ENCODE data around the gene C1QTNF1.
"Not testable (repeated sequence)": the region's sequence is repeated elsewhere in the genome, so short reads cannot be mapped to it uniquely, and the experiment has no call there.

C1QTNF1 gene

DNA sequence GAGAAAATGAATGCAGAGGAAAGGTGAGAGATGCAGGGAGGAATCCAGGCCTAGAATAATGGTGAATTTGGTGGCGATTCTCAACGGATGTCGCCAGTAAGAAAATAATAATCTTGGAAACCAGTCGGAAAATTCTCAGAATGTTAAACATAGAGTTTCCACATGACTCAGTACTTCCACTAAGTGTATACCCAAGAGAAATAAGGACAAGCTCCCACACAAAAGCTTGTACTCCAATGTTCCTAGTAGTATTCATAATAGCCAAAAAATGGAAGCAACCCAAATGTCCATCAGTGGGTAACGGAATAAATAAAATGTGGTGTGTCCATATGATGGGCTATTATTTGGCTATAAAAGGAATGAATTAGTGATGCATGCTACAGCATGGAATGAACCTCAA is 31.2 kb downstream of the C1QTNF1 start:
- DNase-seq (ENCODE audit: low read depth) = no peak

DNA sequence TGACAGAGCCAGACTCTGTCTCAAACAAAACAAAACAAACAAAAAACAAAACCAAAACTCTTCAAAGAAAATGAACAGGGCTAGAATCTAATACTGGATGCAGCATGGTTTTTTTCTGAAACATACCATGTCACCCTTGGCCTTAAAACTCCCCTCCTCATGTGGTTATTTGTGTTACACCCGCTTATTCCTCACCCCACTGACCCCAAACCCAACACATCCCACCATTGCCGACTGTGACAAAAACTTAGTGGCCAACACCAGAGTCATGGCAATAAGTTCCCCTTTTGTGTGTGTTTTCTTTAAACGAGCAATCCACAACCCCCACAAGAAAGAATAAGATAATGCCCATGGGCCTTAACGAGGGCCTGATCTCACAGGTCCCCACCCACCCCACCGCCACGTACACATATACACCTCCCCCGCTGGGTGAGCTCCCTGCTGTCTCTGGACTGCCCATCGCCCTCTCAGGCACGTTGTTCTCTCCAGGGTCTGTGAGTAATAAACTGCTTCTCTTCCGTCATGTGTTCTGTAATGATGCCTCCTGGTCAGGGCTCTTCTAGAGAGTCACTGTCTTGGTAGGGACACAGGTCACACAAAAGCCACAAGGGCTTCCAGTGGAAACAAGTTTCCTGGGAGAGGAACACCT is 33.9 kb downstream of the C1QTNF1 start:
- no peak for DNase-seq (ENCODE audit: low read depth)

DNA sequence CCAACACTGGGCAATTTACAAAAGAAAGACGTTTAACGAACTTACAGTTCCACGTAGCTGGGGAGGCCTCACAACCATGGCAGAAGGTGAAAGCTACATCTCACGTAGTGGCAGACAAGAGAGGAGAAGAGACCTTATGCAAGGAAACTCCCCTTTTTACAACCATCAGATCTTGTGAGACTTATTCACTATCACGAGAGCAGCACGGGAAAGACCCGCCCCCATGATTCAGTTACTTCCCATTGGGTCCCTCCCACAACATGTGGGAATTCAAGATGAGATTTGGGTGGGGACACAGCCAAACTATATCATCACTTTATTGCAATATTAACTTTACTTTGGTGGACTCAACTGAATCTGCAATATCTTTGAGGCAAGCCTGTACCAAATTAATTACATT is 38.7 kb downstream of the C1QTNF1 start:
- no peak for DNase-seq (ENCODE audit: low read depth)

DNA sequence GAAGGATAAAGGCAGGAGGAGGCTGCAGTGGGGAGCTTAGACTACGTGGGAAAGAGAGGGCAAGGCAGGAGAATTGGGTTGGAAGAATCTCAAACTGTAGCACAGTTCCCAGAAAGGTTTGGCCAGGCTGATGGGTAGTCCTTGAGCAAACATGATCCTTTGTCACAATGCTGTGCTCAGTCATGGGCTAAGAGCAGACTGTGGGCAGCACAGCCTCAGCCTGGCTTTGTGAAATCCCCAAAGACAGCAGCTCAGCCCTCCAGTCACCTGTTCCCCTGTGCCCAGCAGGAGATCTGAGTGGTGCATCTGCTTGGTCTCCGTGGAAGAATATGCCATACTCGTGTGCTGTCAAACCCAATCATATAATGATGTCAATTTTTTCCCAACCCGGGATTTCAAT is 40.1 kb downstream of the C1QTNF1 start:
- no peak for DNase-seq (ENCODE audit: low read depth)

DNA sequence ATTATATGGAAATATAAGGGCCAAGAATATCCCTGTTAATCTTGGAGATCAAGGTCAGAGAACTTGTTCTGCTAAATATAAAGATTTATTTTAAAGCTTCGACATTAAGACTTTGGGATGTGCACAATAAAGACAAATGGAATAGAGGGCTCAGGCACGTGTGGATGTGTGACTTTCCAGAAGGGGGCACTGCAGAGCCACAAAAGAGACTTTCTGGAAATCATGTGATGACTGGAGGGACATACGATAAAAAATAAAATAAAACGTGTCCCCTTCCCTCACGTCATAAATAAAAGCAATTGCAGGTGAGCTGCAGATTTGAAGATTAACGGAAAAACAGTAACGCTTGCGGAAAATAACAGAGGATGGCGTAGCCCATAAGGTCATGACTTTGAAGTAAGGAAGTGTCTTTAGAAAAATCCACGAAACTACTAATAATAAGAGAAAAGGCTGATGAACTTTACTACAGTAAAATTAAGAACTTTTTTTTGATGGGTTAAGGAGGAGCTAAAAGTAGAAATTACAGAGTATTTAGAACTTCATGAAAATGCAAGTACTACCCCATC is 41.2 kb downstream of the C1QTNF1 start:
- DNase-seq (ENCODE audit: low read depth) = peak; percentile 26

DNA sequence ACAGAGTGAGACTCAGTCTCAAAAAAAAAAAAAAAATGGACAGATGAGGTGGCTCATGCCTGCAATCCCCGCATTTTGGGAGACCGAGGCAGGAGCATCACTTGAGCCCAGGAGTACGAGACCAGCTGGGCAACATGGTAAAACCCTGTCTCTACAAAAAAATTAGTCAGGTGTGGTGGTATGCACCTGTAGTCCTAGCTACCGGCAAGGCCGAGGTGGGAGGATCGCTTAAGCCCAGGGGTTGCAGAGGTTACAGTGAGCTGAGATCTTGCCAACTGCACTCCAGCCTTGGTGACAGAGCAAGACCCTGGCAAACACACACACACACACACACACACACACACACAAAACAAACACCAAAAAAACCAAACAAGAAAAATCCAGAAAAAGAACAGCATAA is 43.0 kb downstream of the C1QTNF1 start:
- no peak for DNase-seq (ENCODE audit: low read depth)

DNA sequence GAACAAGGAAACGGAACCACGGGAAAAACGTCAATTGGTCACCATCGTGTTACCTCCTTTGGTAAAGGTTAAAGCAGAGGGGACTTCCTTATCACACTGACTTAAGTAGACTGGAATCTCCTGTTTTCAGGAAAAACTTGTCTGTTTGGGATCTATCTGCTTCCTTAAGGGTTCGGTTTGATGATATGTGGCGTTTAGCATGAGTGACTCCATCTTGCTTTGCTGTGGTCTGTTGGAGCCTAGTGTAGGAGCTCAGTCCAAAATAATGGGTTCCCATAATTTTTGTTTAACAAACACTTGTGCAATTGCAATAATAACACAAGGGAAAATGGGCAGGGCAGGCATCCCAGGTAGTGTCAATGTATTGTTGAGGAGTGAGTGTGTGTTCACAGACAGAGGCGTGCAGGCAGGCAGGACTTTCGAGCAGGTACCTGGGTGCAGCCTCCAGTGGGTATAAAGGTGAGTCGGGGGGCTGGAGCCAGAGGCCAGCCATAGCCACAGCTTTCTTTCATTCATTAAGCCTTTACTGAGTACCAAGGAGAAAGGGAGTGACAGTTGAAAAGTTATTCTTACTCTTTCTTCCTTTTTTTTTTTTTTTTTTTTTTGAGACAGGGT is 46.4 kb downstream of the C1QTNF1 start:
- no peak for DNase-seq (ENCODE audit: low read depth)

DNA sequence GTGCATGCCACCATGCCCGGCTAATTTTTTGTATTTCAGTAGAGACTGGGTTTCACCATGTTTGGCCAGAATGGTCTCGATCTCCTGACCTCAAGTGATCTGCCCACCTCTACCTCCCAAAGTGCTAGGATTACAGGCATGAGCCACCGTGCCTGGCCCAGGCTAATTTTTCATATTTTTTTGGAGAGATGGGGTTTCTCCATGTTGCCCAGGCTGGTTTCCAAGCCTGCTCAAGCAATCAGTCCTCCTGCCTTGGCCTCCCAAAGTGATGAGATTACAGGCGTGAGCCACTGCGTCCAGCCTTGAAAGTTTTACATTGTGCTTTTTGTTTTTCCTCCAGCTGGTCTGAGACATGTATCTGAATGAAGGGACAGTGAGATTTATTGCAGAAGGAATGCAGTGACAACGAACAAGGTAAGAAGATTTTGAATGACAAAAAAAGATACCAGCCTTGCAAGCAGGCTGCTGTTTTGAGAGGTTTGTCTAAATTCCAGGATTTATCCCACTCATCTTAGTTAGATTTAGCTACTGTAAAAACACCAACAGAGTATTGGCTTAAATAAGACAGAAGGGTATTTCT is 47.3 kb downstream of the C1QTNF1 start:
- no peak for DNase-seq (ENCODE audit: low read depth)

DNA sequence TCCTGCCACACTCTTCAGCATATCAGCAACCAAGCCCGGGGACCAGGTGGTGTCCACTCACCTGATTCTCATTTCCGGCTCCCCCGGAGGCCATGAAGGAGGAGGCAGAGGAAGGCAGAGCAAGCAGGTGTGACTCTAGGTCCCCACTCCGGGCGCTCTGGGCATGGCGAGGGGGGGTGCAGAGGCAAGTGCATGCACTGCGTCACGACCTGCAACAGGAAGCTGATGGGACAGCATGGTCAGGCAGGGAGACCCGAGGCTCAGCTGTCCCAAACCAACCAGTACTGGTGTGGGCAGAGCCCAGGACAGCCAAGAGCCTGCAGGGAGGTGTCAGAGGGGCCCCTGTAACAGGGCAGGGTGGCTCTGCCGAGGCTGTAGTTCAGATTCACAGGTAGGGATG is 48.6 kb downstream of the C1QTNF1 start:
- no peak for DNase-seq (ENCODE audit: low read depth)

DNA sequence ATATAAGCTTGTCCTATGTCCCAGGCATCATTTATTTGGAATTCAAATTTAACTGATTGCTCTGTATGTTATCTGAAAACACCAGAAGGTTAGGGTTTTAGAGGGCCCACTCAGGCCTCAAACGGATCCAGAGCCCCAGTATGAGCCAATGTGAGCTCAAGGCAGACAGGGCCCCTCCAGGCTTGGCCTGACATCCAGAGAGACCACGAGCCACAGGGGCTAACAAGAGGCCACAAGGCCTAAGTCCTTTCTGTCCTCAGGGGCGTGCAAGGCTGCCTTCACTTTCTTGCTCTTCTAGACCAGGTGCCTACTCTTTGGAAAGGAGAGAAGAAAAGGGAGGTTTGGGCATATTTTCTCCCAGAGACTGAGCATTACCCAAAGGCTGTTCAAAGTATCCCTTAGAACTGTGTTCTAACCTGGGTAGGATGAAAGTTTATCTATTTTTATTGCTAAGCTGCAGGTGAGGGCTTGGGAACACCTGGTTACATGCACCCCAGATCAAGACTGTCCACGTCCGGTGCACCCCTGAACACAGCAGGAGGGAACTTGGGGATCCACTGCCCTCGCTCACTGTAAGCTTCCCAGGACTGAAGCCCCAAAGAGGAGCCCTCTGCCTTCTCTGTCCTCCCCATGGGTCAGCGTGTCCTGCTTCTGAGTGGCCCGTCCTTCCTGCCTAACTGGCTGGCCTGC is 49.2 kb downstream of the C1QTNF1 start:
- no peak for DNase-seq (ENCODE audit: low read depth)

DNA sequence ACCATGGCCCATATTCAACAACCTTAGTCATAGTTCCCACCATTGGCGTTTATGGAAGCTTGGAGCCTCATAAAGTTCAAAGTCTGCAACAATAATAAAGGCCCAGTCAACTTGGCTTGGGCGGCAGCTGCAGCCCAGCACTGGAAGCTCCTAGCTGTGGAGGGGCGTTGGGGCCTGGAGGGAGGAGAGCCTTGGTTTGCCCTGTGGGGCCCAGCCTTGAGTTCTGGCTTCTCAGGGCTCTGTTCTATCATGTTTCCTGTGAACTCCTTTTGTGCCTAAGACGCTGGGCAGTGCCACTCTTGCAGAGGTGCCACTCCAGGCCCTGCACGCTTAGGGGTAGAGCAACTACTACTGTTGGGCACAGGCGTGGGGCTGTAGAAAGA is 49.7 kb downstream of the C1QTNF1 start:
- no peak for DNase-seq (ENCODE audit: low read depth)

DNA sequence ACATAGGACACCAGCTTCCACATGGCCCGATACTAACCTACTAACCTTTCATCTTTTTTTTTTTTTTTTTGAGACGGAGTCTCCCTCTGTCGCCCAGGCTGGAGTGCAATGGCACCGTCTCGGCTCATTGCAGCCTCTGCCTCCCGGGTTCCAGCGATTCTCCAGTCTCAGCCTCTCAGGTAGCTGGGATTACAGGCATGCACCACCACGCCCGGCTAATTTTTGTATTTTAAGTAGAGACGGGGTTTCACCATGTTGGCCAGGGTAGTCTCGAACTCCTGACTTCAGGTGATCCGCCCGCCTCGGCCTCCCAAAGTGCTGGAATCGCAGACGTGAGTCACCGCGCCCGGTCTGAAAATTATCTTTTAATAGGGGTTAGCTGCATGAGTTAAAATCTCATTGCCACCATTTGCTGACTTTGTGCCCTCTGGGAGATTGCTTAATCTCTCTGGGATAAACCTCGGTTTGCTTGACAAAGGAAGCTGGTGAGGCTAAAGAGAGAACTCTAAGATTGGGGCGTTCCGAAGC is 50.2 kb downstream of the C1QTNF1 start:
- not testable (repeated sequence) for DNase-seq (ENCODE audit: low read depth)

DNA sequence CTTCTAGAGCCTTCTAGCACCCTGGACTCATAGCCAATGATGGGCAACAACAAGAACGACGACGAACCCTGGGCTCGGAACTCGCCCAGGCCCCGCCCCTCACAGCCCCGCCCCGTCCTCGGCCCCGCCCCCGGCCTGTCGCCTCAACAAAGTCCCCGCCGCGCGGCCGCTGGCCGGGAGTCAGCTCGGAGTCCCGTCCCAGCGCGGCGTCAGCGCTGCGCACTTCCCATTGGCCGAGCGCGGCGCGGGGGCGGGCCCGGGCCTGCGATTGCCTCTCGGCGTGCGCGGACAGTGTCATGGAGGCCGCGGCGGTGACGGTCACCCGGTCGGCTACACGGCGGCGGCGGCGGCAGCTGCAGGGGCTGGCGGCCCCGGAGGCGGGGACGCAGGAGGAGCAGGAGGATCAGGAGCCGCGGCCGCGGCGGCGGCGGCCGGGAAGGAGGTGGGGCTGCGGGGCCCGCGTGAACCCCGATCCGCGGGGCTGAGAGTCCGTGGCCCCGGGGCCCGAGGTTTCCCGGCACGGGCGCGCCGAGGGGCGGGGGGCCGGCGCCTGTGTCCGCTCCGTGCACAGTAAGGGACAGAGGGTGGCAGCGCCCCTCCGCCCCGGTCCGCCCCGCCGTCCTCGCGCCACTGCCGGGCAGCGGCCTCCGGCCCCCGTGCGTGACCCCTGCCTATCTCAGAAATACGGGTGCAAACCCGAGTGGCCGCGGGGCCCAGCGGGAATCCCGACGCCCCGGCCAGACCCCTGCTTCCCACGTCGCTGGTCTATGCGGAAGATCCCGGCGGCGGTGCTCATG is 50.9 kb downstream of the C1QTNF1 start, which contains the start of gene ENGASE:
TSS of gene ENGASE (plus strand) at position 176 of the 797 bp plus-strand sequence. CDS start at position 297, 121 bp downstream.
- peak; percentile 73 for DNase-seq (ENCODE audit: low read depth)

DNA sequence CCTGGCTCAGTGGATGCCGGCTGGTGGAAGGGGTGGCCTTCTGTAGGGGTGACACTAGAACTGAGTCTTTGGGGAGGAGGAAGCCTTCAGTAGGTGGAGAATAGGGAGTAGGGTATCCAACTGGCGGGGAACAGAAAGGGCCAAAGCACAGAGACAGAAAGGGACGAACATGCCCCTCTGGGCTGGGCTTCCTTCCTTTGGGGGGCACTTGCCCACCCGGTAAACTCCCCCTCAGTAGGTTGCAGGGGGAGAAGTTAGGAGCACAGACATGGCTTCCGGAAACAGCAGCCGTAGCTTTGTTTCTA is 51.4 kb downstream of the C1QTNF1 start:
- DNase-seq (ENCODE audit: low read depth) = no peak

DNA sequence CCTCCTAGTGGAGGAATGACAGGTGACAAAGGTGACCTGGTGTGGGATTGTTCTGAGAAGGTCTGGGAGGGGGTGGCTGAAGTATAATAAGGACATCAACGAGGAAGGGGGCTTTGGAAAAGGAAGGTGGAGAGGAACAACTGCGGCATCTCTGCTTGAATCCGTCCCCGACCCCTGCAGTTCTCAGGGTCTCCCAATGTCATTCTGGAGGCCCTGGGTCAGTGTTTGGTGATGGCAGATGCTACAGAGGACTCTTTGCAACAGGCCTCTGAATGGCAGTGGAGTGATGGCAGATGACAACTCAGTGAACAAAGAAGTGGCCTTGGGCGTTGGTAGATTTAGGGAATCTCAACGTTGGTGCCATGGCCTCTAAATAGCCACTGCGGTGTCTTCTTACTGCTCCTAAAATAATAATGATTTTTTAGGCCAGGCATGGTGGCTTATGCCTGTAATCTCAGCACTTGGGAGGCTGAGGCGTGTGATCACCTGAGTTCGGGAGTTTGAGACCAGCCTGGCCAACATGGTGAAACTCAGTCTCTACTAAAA is 52.0 kb downstream of the C1QTNF1 start:
- no peak for DNase-seq (ENCODE audit: low read depth)

DNA sequence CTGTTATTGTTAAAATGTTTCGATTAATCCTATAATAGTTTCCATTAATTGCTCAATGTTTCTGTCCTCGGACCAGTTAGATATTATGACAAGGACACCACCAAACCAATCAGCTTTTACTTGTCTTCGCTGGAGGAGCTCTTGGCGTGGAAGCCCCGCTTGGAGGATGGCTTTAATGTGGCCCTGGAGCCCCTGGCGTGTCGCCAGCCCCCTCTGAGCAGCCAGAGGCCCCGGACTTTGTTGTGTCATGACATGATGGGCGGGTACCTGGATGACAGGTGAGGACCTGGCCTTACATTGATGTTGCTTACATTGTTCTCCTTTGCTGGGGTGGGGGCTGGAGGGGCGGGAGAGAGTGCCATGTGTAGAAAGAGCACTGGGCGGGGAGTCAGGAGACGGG is 53.6 kb downstream of the C1QTNF1 start:
- no peak for DNase-seq (ENCODE audit: low read depth)

DNA sequence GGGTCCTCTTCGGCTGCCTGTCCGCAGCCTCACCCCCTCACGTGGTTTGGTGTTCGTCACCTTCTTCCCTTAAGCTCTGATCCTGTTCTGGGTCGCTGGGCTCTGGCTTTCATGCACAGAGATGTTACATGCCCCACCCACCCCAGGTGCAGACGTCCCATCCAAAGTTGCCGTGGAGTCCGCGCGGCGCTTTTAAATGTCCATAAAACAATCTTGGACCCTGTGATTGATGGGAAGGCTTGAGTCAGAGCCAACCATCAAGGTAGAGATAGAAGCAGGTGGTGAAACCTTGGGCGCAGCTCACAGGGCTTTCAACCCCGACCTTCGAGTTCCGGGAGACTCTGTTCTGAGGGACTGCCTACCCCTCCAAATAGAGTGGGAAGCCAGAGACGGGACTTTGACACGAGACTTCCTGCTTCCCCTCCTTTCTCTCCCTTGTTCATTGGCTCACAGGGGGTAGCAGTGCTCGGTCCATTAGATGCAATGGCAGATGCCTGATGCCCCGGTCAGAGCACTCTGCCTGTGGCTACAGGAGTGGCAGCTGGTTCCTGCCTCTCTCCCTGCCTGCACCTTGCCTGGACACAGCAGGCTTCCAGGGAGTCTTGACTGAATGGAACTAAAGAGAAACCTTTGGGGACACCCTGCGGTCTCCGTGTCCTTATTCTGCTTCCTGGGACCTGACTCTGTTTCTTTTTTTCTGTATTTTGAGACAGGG is 54.7 kb downstream of the C1QTNF1 start:
- no peak for DNase-seq (ENCODE audit: low read depth)

DNA sequence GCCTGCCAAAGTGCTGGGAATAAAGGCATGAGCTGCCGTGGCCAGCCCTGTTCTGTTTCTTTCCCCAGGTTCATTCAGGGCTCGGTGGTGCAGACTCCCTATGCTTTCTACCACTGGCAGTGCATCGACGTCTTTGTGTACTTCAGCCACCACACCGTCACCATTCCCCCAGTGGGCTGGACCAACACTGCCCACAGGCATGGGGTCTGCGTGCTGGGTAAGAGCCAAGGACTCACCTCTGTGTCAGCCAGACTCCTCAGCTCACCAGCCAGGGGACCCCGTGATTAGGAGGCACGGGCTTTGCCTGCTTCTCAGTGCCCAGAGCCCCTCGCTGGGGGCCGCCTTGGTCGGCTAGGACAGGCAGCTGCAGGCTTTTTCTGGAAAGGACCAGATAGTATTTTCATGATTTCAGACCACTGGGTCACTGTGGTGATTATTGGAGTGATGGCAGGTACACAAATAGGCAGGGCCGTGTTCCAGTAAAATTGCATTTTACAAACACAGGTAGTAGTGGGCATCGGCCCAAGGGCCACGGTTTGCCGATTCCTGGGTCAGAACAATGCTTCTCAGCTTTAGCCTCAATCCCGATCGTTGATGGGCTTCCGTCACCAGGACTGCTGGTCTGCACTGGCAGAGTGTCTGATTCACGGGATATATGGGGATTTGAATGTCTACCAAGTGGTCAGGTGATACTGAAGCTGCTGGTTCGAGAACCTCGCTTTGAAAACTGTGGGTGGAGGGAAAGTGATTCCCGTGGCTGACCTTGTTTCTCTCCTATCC is 55.6 kb downstream of the C1QTNF1 start:
- DNase-seq (ENCODE audit: low read depth) = no peak

DNA sequence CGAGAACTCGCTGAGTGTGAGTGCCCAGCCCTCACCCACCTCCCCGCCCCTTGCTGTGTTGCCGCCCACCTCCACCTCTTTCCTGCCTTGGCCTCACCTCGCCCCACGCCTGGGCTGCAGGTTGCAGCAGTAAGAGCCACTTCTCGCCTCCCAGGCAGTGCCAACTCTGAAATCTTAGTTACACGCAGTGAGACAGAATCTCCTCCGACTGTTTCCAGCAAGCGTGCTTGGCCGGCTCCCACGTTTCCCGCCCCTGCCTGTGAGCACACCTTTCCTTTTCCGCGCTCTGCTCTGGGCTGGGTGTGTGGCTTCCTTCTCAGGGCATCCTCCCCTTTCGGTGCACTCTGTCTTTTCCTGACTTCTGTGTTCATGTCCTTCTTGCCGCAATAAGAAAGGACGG is 56.4 kb downstream of the C1QTNF1 start:
- DNase-seq (ENCODE audit: low read depth) = no peak

DNA sequence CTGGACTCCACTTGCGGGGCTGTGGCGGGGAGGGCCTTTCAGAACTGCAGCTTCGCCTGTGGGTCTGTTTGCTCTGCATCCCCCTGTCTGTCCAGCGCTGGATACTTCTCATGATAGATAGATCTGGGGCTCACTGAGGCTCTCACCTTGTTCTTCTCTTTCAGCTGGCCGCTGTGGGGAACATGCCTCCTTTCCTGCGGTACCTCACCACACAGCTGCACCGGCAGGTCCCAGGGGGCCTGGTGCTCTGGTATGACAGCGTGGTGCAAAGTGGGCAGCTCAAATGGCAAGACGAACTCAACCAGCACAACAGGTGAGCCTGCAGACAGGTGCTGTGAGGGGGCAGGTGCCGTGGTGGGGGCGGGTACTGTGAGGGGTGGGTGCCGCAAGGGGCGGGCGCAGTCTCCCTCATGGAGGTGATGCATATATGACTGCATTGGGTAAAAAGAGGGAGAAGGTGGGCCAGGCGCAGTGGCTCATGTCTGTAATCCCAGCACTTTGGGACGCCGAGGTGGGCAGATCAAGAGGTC is 56.9 kb downstream of the C1QTNF1 start:
- DNase-seq (ENCODE audit: low read depth) = no peak
